Astrocyte of the spinal cord (primary cell): ENCODE measurements around the gene MANEAL.
"Not testable (repeated sequence)": the region's sequence is repeated elsewhere in the genome, so short reads cannot be mapped to it uniquely, and the experiment has no call there.

ENCODE experiments used
- DNase-seq: peaks from one replicate; pipeline ENCODE4 v3.0.0; 2011; ENCODE audit warnings: low read depth, low spot score
- H3K4me3 ChIP-seq: 2 replicates; pipeline ENCODE4 v1.5.1; 2011; ENCODE audit warnings: low read depth, mild to moderate bottlenecking, low read length, moderate library complexity
- CTCF ChIP-seq: IDR thresholded peaks from 2 replicates; pipeline ENCODE4 v1.5.1; 2012; ENCODE audit warnings: low read depth, mild to moderate bottlenecking, low read length, inconsistent platforms
- in situ Hi-C: cut with HindIII; loops from 2 replicates; pipeline ENCODE4 v1.10.0; 2017; ENCODE audit warnings: low sequenced_read_pairs

The MANEAL gene

GRCh38 chr1:37763791-37764413 lies 29.7 kb upstream of the MANEAL start:
- no peak overlapping the region for H3K4me3 ChIP-seq
- in situ Hi-C loops = no loop called here
- DNase-seq = no peak
- TF ChIP-seq CTCF = no peak

- H3K4me3 ChIP-seq = no peak overlapping the region
- TF ChIP-seq CTCF = no peak
- DNase-seq = peak; percentile 24
- in situ Hi-C loops = no loop called here
Observed at GRCh38 chr1:37764414-37764825, 29.2 kb upstream of the MANEAL start.

GRCh38 chr1:37764888-37765441 lies 28.7 kb upstream of the MANEAL start, which contains the start of gene EPHA10:
EPHA10 (minus strand) TSS chr1:37765120; CDS start chr1:37765066, 54 bp downstream.
- DNase-seq = no peak
- in situ Hi-C loops = no loop called here
- H3K4me3 ChIP-seq = no peak within 1 kb of the TSS
- no peak for TF ChIP-seq CTCF

- no peak for TF ChIP-seq CTCF
- no peak overlapping the region for H3K4me3 ChIP-seq
- in situ Hi-C loops = no loop called here
- DNase-seq = no peak
Observed at GRCh38 chr1:37765916-37766664, 27.6 kb upstream of the MANEAL start.

GRCh38 chr1:37767488-37767887 lies 26.2 kb upstream of the MANEAL start:
- in situ Hi-C loops = no loop called here
- TF ChIP-seq CTCF = no peak
- no peak overlapping the region for H3K4me3 ChIP-seq
- no peak for DNase-seq

GRCh38 chr1:37771440-37771839 lies 22.2 kb upstream of the MANEAL start:
- DNase-seq, in situ Hi-C loops: not testable (repeated sequence)

GRCh38 chr1:37776946-37777516 lies 16.6 kb upstream of the MANEAL start:
- DNase-seq = no peak
- TF ChIP-seq CTCF = no peak

More at GRCh38 chr1:37771440-37771839, 22.2 kb upstream of the MANEAL start:
- not testable (repeated sequence) for H3K4me3 ChIP-seq

More at GRCh38 chr1:37776946-37777516, 16.6 kb upstream of the MANEAL start:
- H3K4me3 ChIP-seq = no peak overlapping the region
- in situ Hi-C loops = no loop called here
